Parathyroid adenoma (tissue), 2 donors: Measurements from ENCODE around the gene LINGO3.
A peak's percentile ranks its signal among the peaks of the same experiment; 100 is the strongest.

Experiments
- H2AFZ ChIP-seq: fragments of 300-600 bp; sonication (generic); one replicate; pipeline ENCODE4 v1.7.0; 2017; ENCODE audit warnings: antibody characterized with exemption, mild to moderate bottlenecking
- H3K27ac ChIP-seq: fragments of 300-600 bp; sonication (generic); one replicate; pipeline ENCODE4 v1.7.0; 2017
- H3K27me3 ChIP-seq: fragments of 300-600 bp; sonication (generic); one replicate; pipeline ENCODE4 v1.7.0; 2017; ENCODE audit warnings: low read length; ENCODE audit not compliant: control insufficient read depth, insufficient read depth
- H3K36me3 ChIP-seq: fragments of 300-600 bp; sonication (generic); one replicate; pipeline ENCODE4 v1.7.0; 2017; ENCODE audit warnings: low read length; ENCODE audit not compliant: control insufficient read depth, insufficient read depth
- H3K4me1 ChIP-seq: fragments of 300-600 bp; sonication (generic); one replicate; pipeline ENCODE4 v1.7.0; 2017; ENCODE audit warnings: control low read depth
- H3K4me2 ChIP-seq: fragments of 300-600 bp; sonication (generic); one replicate; pipeline ENCODE4 v1.7.0; 2017; ENCODE audit warnings: low read length
- H3K4me3 ChIP-seq: fragments of 300-600 bp; sonication (generic); one replicate; pipeline ENCODE4 v1.7.0; 2017; ENCODE audit warnings: low read depth, low read length
- H3K79me2 ChIP-seq: fragments of 300-600 bp; sonication (generic); one replicate; pipeline ENCODE4 v1.7.0; 2017; ENCODE audit warnings: control low read depth
- H3K9ac ChIP-seq: fragments of 300-600 bp; sonication (generic); one replicate; pipeline ENCODE4 v1.7.0; 2017; ENCODE audit warnings: mild to moderate bottlenecking
- H3K9me3 ChIP-seq: fragments of 300-600 bp; sonication (generic); one replicate; pipeline ENCODE4 v1.7.0; 2017; ENCODE audit warnings: low read length; ENCODE audit not compliant: control insufficient read depth
- TF ChIP-seq, protein P1 (sequence below): fragments of 300-600 bp; sonication (generic); IDR thresholded peaks from one replicate; pipeline ENCODE4 v1.7.0; 2017; ENCODE audit warnings: antibody characterized with exemption, mild to moderate bottlenecking
- donor health status: primary hyperparathyroidism.

The LINGO3 gene

DNA sequence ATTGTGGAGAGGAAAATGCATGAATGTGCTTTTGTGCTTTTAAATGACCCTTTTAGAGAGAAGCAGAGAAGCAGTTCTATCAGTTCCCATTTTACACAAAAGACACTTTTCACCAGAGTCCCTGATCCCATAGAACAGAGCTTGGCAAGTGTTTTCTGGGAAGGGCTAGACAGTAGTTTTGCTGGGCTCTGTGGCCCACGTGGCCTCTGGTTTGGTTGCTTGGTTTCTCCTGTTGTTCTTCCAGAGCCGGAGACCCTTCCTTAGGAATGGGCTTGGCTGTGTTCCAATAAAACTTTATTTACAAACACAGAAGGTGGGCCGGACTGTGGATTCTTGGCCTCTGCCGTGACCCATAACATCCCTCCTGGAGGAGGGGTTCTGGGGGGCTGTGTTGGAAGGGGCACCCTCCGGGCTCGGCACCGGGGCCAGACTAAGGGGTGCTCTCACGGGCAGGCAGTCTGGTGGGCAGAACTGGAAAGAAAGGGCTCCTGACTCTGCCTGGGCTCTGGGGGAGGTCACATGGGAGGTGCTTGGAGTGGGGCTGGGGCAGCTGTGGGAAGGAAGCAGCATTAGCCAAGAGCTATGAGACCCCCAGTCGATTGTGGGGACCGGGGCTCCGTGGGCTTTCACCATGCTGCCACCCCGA, 23.8 kb upstream of the LINGO3 start:
- Histone ChIP-seq H3K4me2 (no peak overlapping the region), H3K9me3 (no peaks in the 10 kb centered on the region), H3K4me3 (no peak overlapping the region), H2AFZ (no peak overlapping the region), H3K79me2 (peaks cover 54% of the 10 kb centered on the region), H3K4me1 (peaks cover 46% of the 10 kb centered on the region), H3K27me3 (no peaks in the 10 kb centered on the region), H3K36me3 (no peaks in the 10 kb centered on the region), H3K9ac (no peak overlapping the region), H3K27ac (peak overlapping the region; percentile 76)
- TF ChIP-seq, protein P1, sequence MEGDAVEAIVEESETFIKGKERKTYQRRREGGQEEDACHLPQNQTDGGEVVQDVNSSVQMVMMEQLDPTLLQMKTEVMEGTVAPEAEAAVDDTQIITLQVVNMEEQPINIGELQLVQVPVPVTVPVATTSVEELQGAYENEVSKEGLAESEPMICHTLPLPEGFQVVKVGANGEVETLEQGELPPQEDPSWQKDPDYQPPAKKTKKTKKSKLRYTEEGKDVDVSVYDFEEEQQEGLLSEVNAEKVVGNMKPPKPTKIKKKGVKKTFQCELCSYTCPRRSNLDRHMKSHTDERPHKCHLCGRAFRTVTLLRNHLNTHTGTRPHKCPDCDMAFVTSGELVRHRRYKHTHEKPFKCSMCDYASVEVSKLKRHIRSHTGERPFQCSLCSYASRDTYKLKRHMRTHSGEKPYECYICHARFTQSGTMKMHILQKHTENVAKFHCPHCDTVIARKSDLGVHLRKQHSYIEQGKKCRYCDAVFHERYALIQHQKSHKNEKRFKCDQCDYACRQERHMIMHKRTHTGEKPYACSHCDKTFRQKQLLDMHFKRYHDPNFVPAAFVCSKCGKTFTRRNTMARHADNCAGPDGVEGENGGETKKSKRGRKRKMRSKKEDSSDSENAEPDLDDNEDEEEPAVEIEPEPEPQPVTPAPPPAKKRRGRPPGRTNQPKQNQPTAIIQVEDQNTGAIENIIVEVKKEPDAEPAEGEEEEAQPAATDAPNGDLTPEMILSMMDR, result no peak

DNA sequence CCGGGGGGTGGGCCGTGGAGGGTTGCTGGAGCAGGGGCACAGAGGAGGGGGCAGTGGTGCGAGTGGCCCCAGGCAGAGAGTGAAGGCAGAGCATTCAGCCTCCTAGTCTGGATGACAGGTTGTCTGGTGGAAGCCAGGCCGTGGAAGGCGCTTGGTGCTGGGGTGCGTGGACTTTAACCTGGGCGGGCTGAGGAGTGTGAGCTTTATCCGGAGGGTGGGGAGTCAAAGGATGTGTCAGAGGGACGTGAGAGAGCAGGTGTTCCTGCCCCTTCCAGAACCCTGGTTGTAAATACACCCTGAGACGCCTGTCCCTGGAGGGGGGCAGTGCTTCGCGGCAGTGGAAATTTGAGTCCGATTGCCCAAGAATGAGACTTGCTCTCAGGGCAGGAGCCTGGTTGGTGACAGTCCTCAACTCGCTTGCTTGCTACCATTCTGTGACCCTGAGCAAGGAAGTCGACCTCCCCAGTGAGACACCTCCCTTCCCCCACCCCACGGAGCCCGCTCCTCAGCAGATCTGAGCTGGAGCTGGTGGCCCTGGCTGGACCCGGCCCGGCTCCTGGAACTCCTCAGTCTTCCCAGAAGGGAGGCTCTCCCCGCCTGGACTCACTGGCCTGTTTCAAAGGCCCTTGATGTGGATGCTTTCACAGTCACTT, 22.8 kb upstream of the LINGO3 start:
- H3K9me3 ChIP-seq, result no peaks in the 10 kb centered on the region
- H3K4me3 ChIP-seq, result no peak overlapping the region
- no peak overlapping the region for H3K9ac ChIP-seq
- no peaks in the 10 kb centered on the region for H3K27me3 ChIP-seq
- TF ChIP-seq, protein P1, result no peak
- H2AFZ ChIP-seq, result no peak overlapping the region
- H3K36me3 ChIP-seq, result no peaks in the 10 kb centered on the region
- peaks cover 46% of the 10 kb centered on the region for H3K4me1 ChIP-seq
- peaks cover 53% of the 10 kb centered on the region for H3K79me2 ChIP-seq
- H3K27ac ChIP-seq, result peak overlapping the region; percentile 30
- H3K4me2 ChIP-seq, result no peak overlapping the region

DNA sequence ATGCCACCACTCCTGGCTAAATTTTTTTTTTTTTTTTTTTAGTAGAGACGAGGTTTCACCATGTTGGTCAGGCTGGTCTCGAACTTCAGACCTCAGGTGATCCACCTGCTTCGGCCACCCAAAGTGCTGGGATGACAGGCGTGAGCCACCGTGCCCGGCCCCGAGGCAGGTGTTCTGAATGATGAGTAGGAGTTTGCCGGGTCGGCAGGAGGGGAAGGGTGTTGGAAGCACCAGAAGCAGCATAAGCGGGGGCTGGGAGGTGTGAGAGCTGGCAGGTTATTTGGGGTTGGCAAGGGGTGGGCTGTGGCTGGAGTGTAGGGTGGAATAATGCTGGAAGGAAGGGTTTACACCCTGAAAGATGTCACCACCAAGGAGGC, 22.3 kb upstream of the LINGO3 start:
- Histone ChIP-seq H3K27me3 (no peaks in the 10 kb centered on the region), H3K79me2 (peaks cover 51% of the 10 kb centered on the region), H3K9me3 (no peaks in the 10 kb centered on the region), H3K4me1 (peaks cover 46% of the 10 kb centered on the region), H3K36me3 (no peaks in the 10 kb centered on the region), H3K4me3 (no peak overlapping the region), H3K4me2 (no peak overlapping the region), H3K27ac (no peak overlapping the region), H2AFZ (no peak overlapping the region), H3K9ac (no peak overlapping the region)
- TF ChIP-seq, protein P1, result no peak

DNA sequence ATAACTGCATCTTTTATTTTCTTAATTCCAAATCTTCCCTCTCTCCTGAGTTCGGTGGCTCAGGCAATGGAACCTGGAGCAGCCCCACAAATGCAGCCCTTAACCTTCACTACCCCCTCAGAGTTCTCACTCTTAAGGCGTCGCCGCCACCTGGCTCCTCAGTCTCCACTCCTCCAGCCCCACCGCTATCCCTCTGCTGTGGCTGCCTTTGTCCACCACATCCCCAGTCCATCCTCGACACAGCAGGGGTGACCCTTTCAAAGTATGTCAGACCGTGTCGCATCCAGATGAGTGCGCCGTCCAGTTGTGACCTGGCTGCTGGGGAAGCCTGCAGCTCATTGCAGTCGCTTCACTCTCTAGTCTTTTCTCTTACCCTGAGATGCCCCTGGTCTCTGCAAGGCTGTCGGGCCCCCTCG, 21.6 kb upstream of the LINGO3 start:
- Histone ChIP-seq H3K27ac (no peak overlapping the region), H3K4me2 (peak overlapping the region; percentile 99), H3K4me1 (peaks cover 46% of the 10 kb centered on the region), H3K9ac (no peak overlapping the region), H3K36me3 (no peaks in the 10 kb centered on the region), H2AFZ (no peak overlapping the region), H3K4me3 (peak overlapping the region; percentile 87), H3K27me3 (no peaks in the 10 kb centered on the region), H3K9me3 (no peaks in the 10 kb centered on the region), H3K79me2 (peaks cover 46% of the 10 kb centered on the region)
- TF ChIP-seq, protein P1, result no peak

DNA sequence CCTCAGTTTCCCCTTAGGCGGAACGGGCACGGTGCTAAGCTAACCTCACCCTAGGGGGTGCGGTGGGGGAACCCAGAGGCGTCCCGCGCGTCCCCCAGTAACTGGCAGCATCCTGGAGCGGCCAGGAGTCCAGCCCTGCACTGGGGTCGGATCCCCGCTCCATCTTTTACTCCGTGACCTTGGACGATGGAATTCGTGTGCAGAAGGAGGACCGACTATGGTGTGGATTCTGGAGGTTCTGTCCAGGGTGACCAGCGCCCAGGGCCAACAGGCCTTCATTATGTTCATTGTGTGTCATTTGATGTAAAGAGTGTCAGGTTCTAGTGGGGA, 21.2 kb upstream of the LINGO3 start:
- H3K9me3 ChIP-seq, result no peaks in the 10 kb centered on the region
- TF ChIP-seq, protein P1, result no peak
- H3K4me1 ChIP-seq, result peaks cover 46% of the 10 kb centered on the region
- peak overlapping the region; percentile 87 for H3K4me3 ChIP-seq
- H3K27me3 ChIP-seq, result no peaks in the 10 kb centered on the region
- H2AFZ ChIP-seq, result peak overlapping the region; percentile 84
- peak overlapping the region; percentile 45 for H3K27ac ChIP-seq
- peaks cover 42% of the 10 kb centered on the region for H3K79me2 ChIP-seq
- peak overlapping the region; percentile 99 for H3K4me2 ChIP-seq
- H3K9ac ChIP-seq, result peak overlapping the region; percentile 74
- no peaks in the 10 kb centered on the region for H3K36me3 ChIP-seq
